Lower lobe of right lung (tissue), 2 donors: Measurements from ENCODE around the gene STAG1. TPM values are rescaled to one million over a fixed set of nuclear protein-coding genes. Genes with fewer than 3 reads are reported as not detected.
"Not testable (repeated sequence)": the region's sequence is repeated elsewhere in the genome, so short reads cannot be mapped to it uniquely, and the experiment has no call there.

Experiments used
- ATAC-seq, 2 donors: fragments of 200-7000 bp; cut with Tn5 transposase; one replicate each; pipeline ENCODE4 v1.9.1; 2020 to 2022; ENCODE audit warnings: mild to moderate bottlenecking in 2 of 2, moderate library complexity in 2 of 2
- DNase-seq: peaks from one replicate; pipeline ENCODE4 v3.0.0-alpha.2; 2020
- H3K27ac ChIP-seq: fragments of 200-600 bp; one replicate; pipeline ENCODE4 v1.8.0; 2022
- H3K27me3 ChIP-seq: fragments of 200-600 bp; one replicate; pipeline ENCODE4 v1.8.0; 2022; ENCODE audit warnings: low read depth
- H3K36me3 ChIP-seq: fragments of 200-600 bp; one replicate; pipeline ENCODE4 v1.8.0; 2022; ENCODE audit warnings: mild to moderate bottlenecking
- H3K4me1 ChIP-seq: fragments of 200-600 bp; one replicate; pipeline ENCODE4 v1.8.0; 2022
- H3K4me3 ChIP-seq: fragments of 200-600 bp; one replicate; pipeline ENCODE4 v1.8.0; 2022; ENCODE audit warnings: mild to moderate bottlenecking
- H3K9me3 ChIP-seq: fragments of 200-600 bp; one replicate; pipeline ENCODE4 v1.8.0; 2022
- intact Hi-C: fragments of 100-400 bp; cut with DNase I; formaldehyde crosslinking; loops from one replicate; pipeline ENCODE4 v1.11.0; 2022
- total RNA-seq: library from RNA; stranded (reverse); fragmentation: NEBNext Ultra II Directional; extraction: Animal tissue kit (Norgen Biotek cat#: 25700); gene quantifications from one replicate; pipeline ENCODE4 v1.2.1, GENCODE V29; 2021
- TF ChIP-seq, protein P1 (sequence below): fragments of 200-600 bp; IDR thresholded peaks from one replicate; pipeline ENCODE4 v1.8.0; 2022; ENCODE audit warnings: antibody characterized with exemption, mild to moderate bottlenecking
- donor health status: DM: no; HTN: yes; CAD: no; lungs with severe emphysema.

STAG1 gene
- total RNA-seq, 1 donor from 2014 or later, result 41.3 TPM

DNA sequence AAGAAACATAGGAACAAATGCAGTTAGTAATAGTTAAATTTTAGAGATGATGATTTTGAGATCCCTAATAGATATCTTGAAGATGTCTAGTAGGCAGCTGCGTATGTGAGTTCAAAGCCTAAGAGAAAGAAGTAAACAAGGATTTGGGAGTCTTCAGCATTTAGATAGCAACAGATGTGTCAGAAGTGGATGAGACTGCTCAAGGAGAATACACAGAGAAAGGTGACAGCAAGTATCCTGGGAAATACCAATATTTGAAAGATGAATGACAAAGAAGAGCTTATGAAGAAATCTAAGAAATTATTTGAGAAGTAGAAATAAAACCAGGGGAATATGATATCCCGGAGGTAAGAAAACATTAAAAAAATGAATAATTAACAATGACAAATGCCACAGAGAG lies 371.1 kb downstream of the STAG1 start:
- peaks cover 8% of the 10 kb centered on the region for H3K36me3 ChIP-seq
- no peaks in the 10 kb centered on the region for H3K27me3 ChIP-seq
- no peak overlapping the region for H3K4me3 ChIP-seq
- ATAC-seq (no peak), DNase-seq (no peak)
- H3K9me3 ChIP-seq, result no peaks in the 10 kb centered on the region
- no peak overlapping the region for H3K27ac ChIP-seq
- TF ChIP-seq, protein P1, sequence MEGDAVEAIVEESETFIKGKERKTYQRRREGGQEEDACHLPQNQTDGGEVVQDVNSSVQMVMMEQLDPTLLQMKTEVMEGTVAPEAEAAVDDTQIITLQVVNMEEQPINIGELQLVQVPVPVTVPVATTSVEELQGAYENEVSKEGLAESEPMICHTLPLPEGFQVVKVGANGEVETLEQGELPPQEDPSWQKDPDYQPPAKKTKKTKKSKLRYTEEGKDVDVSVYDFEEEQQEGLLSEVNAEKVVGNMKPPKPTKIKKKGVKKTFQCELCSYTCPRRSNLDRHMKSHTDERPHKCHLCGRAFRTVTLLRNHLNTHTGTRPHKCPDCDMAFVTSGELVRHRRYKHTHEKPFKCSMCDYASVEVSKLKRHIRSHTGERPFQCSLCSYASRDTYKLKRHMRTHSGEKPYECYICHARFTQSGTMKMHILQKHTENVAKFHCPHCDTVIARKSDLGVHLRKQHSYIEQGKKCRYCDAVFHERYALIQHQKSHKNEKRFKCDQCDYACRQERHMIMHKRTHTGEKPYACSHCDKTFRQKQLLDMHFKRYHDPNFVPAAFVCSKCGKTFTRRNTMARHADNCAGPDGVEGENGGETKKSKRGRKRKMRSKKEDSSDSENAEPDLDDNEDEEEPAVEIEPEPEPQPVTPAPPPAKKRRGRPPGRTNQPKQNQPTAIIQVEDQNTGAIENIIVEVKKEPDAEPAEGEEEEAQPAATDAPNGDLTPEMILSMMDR, result no peak
- intact Hi-C loops, result no loop called here
- no peaks in the 10 kb centered on the region for H3K4me1 ChIP-seq

DNA sequence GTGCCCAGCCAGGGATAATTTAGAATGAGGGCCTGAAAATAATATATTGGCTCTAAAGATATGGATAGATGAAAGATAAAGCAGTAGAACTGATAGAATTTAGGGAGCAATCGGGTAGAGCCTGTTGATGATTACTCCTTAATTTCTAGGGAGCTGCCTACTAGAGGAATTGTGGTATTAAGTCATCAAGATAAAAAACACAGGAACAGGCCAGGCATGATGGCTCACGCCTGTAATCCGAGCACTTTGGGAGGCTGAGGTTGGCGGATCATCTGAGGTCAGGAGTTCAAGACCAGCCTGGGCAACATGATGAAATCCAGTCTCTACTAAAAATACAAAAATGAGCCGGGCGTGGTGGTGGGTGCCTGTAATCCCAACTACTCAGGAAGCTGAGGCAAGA lies 371.6 kb downstream of the STAG1 start:
- intact Hi-C loops, result no loop called here
- H3K27ac ChIP-seq, result no peak overlapping the region

DNA sequence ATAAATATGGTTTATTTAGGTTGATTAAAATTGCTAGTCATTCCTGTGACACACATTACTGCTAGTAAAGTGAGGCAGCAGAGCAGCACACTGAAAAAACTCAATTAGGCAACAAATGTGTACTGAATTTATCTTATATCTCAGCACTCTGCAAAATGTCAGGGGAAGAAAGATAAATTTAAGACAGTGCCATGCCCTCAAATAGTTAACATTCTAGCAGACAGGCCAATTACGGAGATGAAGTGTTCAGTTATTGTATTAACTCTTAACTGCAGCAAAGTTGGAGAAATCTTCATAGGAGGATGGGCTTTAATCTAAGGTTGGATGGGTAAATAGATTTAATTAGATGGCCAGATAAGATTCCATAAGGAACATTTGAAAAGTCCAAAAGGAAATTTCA lies 374.2 kb downstream of the STAG1 start:
- Histone ChIP-seq H3K4me3 (no peak overlapping the region), H3K9me3 (no peaks in the 10 kb centered on the region), H3K4me1 (no peaks in the 10 kb centered on the region), H3K36me3 (peaks cover 14% of the 10 kb centered on the region), H3K27ac (no peak overlapping the region), H3K27me3 (no peaks in the 10 kb centered on the region)
- DNase-seq (no peak), ATAC-seq (no peak)
- TF ChIP-seq, protein P1, result no peak
- intact Hi-C loops, result no loop called here

More for the DNA sequence above, 371.6 kb downstream of the STAG1 start:
- H3K9me3 ChIP-seq, result no peaks in the 10 kb centered on the region
- no peak overlapping the region for H3K4me3 ChIP-seq
- H3K4me1 ChIP-seq, result no peaks in the 10 kb centered on the region
- TF ChIP-seq, protein P1, result no peak
- no peaks in the 10 kb centered on the region for H3K27me3 ChIP-seq
- peaks cover 8% of the 10 kb centered on the region for H3K36me3 ChIP-seq
- DNase-seq (no peak), ATAC-seq (no peak)

DNA sequence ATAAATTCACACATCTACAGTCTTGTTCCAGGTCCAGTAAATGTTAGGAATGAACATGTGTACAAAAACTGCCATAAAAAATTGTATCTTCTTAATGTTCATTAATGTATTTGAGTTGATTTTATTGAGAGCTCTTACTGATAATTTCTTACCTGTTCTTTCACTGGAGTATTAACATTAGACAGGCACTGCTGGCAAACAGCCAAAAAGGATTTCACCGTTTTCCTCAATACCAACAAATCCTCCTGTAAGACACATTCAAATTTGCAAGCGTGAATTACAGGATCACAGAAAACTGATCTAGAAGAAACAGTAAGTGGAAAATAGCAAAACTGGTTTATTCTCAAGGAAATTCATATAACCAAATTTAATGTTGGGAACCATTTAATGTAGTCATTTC lies 374.7 kb downstream of the STAG1 start:
- Histone ChIP-seq H3K9me3 (no peaks in the 10 kb centered on the region), H3K36me3 (peaks cover 14% of the 10 kb centered on the region), H3K27ac (no peak overlapping the region), H3K4me3 (no peak overlapping the region), H3K27me3 (no peaks in the 10 kb centered on the region), H3K4me1 (no peaks in the 10 kb centered on the region)
- intact Hi-C loops, result no loop called here
- ATAC-seq (no peak), DNase-seq (no peak)
- TF ChIP-seq, protein P1, result no peak

DNA sequence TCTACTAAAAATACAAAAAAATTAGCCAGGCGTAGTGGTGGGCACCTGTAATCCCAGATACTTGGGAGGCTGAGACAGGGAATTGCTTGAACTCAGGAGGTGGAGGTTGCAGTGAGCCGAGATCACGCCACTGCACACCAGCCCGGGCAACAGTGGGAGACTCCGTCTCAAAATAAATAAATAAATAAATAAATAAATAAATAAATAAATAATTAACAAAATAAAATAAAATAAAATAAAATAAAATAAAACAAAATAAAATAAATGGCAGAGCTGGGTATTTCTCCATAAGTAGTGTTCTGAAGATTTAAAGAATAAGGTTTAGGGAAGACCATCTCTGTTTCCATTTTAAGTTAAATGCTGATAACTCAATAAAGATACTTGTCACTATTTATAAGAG lies 376.4 kb downstream of the STAG1 start:
- intact Hi-C loops, H3K27ac ChIP-seq, H3K27me3 ChIP-seq, ATAC-seq, H3K4me3 ChIP-seq, DNase-seq, H3K9me3 ChIP-seq, H3K4me1 ChIP-seq: not testable (repeated sequence)
- H3K36me3 ChIP-seq, result peaks cover 14% of the 10 kb centered on the region

DNA sequence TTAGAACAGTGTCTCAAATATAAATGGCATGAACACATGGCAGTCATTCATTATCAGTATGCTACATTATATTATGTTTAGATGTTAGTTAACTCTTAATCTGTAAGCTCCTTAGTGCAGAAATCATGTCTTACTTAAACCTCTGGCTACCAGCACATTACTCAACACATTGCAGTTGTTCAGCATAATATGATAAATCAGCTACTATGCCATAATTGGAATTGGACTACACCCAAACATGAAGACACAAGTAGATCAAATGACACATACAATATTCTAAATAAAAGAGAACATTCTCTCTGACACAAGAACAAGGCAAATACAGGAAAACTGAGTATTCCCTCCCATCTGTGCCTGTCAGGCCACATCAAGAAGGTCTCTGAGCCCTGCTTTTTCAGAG lies 385.9 kb downstream of the STAG1 start:
- Histone ChIP-seq H3K9me3 (no peaks in the 10 kb centered on the region), H3K4me3 (no peak overlapping the region), H3K27ac (no peak overlapping the region), H3K27me3 (no peaks in the 10 kb centered on the region), H3K4me1 (no peaks in the 10 kb centered on the region), H3K36me3 (peaks cover 18% of the 10 kb centered on the region)
- no peak for ATAC-seq
- DNase-seq, result no peak
- TF ChIP-seq, protein P1, result no peak
- intact Hi-C loops, result no loop called here
